Fibroblast of skin of right biceps (primary cell): ENCODE measurements around the gene CD99L2.

ENCODE experiments used
- DNase-seq: peaks from one replicate; pipeline ENCODE4 v3.0.0-alpha.2; 2013

Gene CD99L2

DNA sequence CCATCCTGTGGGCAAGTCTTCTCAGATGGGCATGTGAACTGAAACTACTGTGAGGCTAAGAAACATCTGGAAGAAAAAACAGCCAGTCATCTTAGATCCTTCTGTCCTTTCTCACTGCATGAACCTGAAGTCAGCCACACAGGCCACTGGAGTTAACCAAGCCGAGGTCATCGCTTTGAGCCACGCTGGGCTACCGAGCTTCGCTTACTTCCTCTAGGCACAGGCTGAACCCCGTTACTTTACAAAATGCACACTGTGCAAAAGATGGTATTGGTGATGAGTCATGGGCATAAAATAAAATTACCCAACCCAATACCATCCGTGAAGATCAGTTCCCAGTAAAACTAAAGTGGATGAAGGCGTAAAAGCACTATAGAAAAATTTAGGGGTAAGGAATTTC, 119.1 kb downstream of the CD99L2 start:
- no peak for DNase-seq

DNA sequence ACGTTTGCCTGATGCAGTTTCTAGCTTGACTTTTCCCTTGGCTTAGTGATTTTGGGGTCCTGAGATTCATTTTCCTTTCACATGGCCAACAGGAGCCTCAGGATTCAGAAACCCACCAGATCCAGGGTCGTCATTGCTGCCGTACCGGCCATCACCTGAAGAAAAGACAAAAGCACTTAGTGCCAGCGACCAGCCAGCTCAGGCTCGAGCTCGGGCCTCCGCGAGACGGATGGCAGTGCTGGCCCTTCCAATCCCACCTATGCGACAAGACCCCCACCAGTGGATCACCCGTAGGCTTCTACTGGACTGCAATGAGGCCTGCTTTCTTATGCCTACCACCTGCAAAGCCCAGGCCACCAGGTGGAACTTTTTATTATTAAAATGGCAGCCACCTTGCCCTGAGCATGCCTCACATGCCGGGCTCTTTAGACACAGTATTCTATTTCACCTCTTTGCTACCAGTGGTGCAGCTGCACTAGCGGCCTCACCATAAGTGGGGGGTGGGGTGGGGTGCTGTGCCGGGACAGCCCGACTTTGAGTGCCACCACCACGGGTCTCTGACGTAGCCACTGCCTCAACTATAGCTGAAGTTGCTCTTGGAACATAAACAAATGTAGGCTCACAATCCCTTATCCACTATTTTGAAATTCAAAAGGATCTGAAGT, 121.0 kb downstream of the CD99L2 start:
- no peak for DNase-seq

- no peak for DNase-seq
Observed at GRCh38 chrX:150775569-150776350, 122.7 kb downstream of the CD99L2 start.

DNA sequence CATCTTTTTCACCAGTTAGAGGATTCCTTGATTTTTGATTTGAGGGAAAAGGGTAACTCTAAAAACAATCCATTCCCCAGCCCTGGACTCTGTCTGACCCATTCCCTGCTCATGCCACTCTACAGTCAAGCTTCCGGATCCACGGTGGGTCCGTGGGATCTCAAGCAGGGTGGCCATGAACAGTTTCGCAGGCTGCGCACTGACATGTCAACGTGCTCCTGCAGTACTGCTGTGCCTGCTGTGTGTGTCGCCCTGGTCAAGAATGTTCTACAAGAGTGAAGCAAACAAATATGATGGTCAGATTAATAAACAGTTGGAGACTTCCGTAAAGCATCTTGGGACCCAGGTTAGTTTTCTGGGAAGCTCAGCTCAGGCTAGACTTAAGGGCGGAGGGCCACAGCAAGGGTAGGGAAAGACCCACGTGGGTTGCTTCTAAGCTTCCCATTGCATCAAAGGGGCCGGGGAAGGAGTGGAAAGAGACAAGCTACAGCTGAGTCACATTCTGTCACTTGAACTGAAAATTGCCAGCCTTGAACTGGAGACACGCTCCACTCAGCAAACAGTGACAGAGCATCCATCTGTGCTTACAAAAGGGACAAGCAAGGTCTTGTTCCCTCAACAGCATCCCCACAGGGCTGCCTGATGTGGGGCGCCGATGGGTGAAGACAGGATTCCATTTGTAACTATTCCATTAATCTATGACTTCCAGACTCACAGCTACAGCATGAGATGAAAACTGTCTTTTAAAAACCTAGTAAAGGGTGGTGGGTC, 123.5 kb downstream of the CD99L2 start:
- DNase-seq, result no peak

DNA sequence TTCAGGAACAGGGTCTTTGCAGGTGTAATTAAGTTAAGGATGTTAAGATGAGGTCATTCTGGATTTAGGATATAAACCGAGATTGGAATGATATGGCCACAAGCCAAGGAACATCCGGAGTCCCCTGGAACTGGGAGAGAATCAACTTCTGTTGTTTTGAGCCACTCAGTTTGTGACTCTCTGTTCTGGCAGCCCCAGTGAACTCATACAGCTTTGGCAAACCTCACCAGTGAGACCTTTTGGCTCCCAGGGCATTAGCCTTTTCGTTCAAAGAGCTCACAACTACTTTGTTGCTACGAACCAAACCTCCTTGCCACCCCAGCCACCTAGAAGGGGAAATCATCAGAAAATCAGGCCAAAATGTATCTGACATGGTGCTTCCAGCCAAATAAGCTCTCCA, 124.8 kb downstream of the CD99L2 start:
- DNase-seq, result no peak

DNA sequence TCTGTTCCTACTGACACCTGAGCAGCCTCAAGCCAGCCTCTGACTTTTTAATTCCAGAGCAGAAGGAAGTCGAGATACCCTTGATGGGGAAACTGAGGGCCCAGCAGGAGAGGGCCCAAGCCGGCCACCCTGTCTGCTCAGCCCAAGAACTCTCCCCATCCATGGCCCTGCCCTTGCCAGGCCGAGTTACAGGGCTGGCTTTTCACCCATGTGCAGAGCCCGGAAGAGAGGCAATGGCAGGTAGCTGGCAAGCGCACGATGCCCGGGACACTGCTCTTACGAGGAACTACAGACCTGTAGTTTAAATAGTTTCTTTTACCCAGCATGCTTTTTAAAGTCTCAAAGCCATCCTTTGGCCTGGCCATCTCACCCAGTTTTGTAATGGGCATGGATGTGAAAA, 125.4 kb downstream of the CD99L2 start:
- no peak for DNase-seq

- DNase-seq, result peak; percentile 57
Observed at GRCh38 chrX:150772150-150772970, 126.1 kb downstream of the CD99L2 start.

GRCh38 chrX:150771116-150771515, 127.4 kb downstream of the CD99L2 start:
- no peak for DNase-seq

DNA sequence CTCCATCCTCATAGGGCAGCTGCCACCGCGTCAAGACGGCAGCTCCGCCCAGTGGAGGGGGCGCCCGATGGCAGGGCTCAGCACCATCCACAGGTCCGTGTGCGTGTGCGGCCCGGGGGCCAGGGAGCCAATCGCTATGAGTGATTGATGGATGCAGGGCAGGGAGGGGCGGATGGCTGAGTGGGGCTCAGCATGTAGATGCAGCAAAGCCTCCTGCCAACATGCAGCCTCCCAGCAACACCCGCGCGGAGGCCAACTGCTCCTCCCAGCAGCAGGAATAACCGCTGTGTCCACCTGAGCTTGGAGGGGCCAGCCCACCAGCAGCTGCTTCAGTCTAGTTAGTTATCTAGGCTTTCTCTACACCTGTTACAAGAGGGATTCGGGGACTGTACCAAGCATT, 127.8 kb downstream of the CD99L2 start:
- DNase-seq, result no peak

DNA sequence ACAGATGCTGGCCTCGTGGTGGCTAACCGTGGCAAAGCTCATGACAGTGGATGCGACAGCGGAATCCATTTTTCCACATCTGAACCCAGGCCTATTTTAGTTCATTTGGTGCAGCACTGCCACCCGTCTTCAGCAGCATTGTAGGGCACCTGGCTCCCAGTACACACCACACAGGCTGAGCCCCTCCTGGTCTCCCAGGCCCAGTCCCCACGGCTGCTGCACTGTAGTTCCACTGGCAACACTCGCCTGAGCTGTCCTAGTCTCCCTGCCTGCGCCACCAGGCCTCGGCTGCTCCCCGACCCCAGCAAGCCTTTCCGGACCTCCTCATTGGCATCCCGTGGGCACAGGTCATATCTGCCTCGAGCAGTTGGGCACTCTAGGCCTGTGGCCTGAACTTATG, 129.1 kb downstream of the CD99L2 start:
- DNase-seq, result no peak

DNA sequence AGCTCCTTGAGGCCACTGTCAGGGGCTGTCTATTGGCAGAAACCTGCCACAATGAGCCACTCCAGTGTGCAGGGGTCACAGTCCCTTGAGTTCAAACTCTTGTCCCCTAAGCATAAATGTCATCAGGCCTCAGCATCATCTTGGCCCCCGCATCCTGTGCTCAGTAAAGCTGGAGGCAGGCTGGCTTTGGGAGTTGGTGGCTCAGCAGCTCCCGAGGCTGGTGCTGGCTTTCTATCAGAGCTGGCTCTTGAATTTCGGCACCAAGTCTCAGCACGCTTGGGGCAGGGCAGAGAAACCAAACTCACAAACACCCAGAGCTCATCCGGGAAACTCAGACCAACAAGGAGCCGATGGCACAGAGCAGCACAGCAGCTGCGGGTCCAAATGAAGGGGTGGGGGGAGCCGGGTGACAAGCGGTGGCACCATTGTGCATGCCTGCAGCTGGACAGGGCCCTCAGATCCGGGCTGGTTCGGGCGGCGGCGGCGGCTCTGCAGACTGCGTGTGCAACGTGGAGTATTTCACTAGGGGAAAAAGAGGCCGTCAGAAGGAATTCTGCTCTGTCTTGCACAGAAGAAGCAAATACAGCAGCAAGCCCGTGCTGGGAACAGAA, 129.8 kb downstream of the CD99L2 start:
- no peak for DNase-seq

DNA sequence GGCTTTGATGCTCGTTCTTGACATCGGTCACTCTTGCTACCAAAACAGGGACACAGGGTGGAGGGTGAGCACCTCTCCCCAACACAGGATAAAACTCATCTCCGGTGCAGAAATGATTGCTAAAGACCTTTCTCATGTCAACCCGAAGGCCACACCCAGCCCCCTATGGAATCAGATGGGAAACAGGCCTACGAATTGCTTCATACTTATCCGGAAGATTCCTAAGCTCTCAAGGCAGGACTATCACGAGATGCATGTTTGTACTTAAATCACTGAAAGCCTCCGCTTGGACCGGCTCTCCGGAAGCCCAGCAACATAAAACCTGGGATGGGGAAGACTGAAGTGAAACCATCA, 130.4 kb downstream of the CD99L2 start:
- DNase-seq, result no peak

DNA sequence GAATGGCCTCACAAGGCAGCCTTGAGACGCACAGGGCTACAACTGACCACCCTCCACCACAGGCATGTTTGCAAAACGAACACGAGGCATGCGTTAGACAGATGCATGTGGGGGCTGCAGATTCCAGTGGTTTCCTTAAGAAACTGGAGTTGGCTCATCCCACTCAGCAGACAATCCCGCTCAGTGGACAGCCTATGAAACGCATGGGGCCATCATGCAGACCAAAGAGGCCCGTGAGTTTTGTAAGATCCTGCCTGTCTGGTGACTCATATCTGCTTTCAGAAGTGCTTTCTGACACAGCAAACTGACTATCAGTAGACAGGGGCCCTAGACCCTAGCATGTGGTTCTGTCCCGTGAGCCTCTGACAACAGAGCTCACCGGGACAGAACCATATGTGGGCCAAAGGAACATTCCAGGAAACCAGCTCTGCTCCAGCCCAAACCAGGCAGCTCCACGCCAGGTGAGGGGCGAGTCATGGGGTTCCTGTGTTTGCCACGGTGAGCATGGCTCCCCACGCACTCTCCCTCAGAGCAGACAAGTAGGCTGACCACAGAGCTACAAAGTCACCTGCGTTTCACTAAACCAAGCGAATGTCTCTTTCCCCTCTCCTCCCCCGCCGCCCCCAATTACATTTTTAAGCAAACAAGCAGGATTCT, 130.9 kb downstream of the CD99L2 start:
- DNase-seq, result peak; percentile 88

GRCh38 chrX:150767045-150767395, 131.4 kb downstream of the CD99L2 start:
- DNase-seq, result peak; percentile 31

DNA sequence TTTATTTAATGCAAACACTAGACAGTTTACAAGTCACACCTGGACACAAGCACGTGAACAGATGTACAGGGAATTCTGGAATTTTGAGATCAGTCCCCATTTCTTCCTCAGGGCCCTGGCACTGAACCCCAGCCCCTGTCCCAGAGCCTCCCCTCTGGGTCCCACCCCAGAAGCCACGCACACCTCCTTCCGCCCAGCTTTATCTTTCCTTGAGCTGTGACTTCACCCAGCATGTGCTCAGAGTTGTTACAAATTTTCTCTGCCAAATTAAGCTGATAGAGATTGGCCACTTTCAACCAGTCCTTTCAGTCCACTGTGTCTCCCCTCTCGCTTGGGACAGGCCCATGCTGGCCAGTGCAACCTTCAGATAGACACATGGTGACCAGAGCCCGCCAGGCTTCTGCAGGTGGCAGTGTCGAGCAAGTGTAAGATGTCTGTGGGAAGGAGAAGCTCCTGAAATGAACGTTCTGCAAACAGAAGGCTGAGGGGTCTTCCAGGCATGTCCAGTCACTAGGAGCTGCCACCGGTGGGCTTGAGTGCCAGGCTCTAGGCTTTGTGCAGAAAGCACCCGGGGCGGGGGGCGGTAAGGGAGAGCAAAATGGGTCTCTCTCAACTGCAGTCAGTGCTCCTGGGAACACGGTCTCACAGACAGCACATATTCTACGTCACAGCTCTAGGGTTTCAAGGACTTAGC, 132.0 kb downstream of the CD99L2 start:
- DNase-seq, result no peak

- no peak for DNase-seq
Observed at GRCh38 chrX:150765782-150766350, 132.6 kb downstream of the CD99L2 start.

GRCh38 chrX:150765237-150765636, 133.2 kb downstream of the CD99L2 start:
- DNase-seq, result no peak

GRCh38 chrX:150763810-150764209, 134.7 kb downstream of the CD99L2 start:
- no peak for DNase-seq

DNA sequence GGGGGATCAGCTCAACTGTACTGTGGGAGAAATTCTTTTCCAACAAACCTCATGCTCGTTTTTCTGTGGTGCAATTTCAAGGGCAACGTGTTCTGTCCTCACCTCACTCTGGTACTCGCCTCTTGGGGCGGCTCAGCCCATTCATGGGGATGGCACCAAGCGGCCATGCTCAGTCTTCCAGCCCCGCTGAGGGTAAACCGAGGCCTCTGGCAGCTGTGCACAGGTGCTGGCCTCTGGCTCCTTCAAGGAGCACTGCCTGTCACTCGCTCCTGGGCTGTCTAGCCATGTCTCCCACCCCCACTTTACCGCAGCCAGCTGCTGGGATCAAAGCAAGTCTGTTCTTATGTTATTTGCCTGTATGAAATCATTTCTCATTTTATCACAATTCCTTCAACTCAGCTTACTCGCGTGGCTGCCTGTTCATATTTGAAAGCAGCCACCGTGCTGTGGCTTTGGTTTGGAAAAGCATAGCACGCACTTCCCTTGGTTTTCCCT, 135.1 kb downstream of the CD99L2 start:
- DNase-seq, result no peak

DNA sequence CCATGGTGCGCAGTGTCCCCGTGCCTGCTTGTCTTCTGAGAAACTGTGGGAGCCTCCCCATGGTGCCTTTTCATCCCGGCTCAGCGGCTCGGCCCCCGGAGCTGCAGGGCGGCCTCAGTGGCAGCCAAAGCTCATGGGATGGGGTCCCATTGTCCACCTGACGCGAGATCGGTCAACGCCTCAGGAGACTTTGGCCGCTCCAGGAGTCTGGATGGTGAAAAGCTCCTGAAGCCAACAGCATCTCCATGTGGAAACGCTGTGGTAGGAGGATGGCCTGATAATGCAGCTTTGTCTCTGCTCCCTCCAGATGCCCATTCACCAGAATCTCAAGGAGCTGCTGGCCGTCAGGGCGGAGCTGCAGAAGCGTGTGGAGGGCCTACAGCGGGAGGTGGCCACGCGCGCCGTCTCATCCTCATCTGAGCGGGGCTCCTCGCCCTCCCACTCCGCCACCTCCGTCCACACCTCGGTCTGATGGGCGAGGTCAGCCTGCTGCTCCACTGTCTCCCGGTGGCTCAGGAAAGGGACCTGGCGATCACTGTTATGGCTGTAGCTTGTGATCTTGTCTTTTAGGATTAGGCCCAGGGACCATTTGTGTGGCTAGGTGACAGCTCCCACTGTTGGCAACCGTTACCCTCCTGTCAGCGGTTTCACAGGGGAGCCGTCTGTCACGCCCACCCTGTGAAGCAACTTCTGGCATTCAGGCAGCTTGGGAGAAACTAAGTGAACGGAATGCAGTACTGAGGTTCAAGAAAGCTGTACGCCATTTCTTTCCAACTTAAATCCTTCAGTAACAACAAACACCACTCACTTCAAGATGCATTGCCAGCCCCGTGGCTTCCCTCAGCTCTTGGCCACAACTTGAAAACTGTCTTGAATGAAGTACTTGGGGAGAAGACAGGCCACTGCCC, 136.0 kb downstream of the CD99L2 start:
- DNase-seq, result no peak
